Measurements from ENCODE around the gene DMWD.

Gene DMWD

DNA sequence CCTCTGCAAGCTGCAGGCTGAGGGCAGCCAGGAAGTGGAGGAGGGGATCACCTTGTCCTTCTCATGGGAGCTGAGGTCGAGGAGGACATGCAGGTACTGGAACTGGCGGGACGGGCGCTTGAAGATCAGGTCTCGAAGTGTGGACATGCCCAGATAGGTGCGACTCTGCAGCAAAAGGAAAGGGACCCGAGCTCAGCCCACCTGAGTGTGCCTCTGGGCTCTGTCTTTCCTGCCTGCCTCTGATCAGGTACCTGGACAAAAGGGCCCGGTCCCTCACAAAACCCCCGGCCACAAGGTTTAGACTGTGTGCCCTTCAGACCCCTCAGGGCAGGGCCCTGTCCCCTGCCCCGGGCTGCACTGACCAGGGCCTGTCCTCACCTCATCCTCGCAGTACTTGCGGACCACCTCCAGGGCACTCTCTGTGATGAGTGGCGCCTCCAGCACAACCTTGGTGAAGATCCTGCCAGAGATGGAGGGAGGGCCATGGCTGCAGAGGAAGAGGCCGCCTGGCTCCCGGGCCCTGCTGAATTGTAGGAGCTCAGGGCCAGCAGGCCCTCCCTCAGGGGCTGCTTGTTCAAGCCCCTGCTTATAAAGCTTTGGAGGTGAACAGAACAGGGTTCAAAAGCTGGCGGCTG is 34.9 kb upstream of the DMWD start:
- ATAC-seq = no peak
- TF ChIP-seq SNAI2 (CRISPR knock-in tag; IDR thresholded peaks at IDR 0.05) (no peak), ZFP3 (CRISPR knock-in tag; IDR thresholded peaks at IDR 0.05) (0 out of 2 replicates have a peak, but pooled peaks have one; percentile 26)

DNA sequence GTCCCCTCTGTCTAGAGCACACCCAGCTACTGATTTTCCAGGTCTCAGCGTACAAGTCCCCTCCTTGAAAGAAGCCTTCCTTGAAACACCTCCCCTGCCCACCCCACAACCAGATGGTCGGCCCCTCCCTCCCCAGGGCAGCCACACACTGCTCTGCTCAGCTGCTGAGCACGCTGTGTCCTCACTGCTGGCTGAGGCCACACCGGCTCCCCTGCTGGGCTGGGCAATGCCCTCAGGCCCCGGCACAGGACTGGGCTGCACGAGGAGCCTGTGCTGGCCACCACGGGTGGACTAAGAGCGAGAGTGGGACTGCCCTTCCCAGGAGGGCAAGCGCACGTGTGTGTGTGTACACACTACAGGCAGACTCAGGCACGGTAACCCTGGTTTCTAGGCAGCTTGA is 34.3 kb upstream of the DMWD start:
- no peak for TF ChIP-seq ARNTL (CRISPR knock-in tag; IDR thresholded peaks at IDR 0.05; ENCODE audit: borderline replicate concordance, low read depth)
- TF ChIP-seq TCF4 (CRISPR knock-in tag; IDR thresholded peaks at IDR 0.05; ENCODE audit: borderline replicate concordance) = no peak
- TF ChIP-seq, protein P1, sequence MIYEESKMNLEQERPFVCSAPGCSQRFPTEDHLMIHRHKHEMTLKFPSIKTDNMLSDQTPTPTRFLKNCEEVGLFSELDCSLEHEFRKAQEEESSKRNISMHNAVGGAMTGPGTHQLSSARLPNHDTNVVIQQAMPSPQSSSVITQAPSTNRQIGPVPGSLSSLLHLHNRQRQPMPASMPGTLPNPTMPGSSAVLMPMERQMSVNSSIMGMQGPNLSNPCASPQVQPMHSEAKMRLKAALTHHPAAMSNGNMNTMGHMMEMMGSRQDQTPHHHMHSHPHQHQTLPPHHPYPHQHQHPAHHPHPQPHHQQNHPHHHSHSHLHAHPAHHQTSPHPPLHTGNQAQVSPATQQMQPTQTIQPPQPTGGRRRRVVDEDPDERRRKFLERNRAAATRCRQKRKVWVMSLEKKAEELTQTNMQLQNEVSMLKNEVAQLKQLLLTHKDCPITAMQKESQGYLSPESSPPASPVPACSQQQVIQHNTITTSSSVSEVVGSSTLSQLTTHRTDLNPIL (CRISPR knock-in tag; IDR thresholded peaks at IDR 0.05; ENCODE audit: low read depth) = no peak
- TF ChIP-seq ZNF565 (CRISPR knock-in tag; conservative IDR thresholded peaks at IDR 0.05; ENCODE audit: low read depth) = no peak
- TF ChIP-seq, protein P2, sequence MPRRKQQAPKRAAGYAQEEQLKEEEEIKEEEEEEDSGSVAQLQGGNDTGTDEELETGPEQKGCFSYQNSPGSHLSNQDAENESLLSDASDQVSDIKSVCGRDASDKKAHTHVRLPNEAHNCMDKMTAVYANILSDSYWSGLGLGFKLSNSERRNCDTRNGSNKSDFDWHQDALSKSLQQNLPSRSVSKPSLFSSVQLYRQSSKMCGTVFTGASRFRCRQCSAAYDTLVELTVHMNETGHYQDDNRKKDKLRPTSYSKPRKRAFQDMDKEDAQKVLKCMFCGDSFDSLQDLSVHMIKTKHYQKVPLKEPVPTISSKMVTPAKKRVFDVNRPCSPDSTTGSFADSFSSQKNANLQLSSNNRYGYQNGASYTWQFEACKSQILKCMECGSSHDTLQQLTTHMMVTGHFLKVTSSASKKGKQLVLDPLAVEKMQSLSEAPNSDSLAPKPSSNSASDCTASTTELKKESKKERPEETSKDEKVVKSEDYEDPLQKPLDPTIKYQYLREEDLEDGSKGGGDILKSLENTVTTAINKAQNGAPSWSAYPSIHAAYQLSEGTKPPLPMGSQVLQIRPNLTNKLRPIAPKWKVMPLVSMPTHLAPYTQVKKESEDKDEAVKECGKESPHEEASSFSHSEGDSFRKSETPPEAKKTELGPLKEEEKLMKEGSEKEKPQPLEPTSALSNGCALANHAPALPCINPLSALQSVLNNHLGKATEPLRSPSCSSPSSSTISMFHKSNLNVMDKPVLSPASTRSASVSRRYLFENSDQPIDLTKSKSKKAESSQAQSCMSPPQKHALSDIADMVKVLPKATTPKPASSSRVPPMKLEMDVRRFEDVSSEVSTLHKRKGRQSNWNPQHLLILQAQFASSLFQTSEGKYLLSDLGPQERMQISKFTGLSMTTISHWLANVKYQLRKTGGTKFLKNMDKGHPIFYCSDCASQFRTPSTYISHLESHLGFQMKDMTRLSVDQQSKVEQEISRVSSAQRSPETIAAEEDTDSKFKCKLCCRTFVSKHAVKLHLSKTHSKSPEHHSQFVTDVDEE (CRISPR knock-in tag; IDR thresholded peaks at IDR 0.05) = no peak
- TF ChIP-seq PPARA (CRISPR knock-in tag; IDR thresholded peaks at IDR 0.05; ENCODE audit: borderline replicate concordance) = no peak
- no peak for TF ChIP-seq GLIS3 (CRISPR knock-in tag; IDR thresholded peaks at IDR 0.05)
- no peak for TF ChIP-seq ZFP30 (CRISPR knock-in tag; IDR thresholded peaks at IDR 0.05)
- peak; percentile 16; the same call in 1 of the 3 replicates for ATAC-seq

DNA sequence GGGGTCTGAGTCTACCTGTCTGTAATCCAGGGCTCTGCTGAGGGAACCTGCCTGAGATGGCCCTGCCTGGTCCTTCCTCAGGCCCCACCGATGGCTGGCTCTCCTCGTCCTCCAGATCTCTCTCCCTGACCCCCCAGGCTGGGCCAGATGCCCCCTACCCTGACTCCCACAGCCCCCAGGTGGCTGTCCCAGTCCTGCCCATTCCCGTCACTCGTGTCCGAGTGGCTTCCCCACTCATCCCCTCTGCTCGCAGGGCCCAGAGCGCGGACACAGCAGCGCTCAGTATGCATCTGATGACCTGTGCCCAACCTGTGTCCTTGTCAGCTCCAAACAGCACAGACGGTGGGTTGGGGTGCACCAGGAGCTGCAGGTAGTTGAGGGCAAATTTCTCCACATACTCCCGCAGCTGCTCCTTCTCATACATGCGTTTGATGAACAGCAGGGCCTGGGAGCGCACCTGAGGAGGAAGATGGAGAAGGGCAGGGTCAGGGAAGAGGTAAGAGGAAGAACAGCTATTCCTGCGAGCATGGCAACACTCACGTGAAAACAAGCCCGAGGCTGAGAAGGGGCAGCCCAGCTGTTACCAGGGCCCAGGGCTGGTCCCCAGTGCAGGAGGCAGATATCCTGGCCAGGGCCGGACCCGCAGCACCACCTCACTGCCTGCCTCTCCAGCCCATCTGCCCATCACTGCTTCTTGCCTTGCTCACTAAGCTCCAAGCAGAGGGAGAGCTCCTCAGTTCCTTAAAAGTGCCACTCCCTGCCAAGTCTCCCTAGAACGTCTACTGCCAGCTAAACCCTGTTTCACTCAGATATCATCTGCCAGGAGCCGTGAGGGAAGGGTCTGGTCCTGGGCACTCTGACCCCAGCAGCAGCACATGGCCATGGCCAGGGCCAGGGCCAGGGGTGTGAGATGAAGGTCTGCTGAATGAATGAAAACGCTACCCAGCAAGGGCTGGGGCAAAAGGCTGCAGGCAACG is 33.6 kb upstream of the DMWD start:
- TF ChIP-seq GLIS3 (CRISPR knock-in tag; IDR thresholded peaks at IDR 0.05) (no peak), ZNF8 (CRISPR knock-in tag; IDR thresholded peaks at IDR 0.05) (no peak), ESRRG (CRISPR knock-in tag; IDR thresholded peaks at IDR 0.05) (no peak), ISL1 (CRISPR knock-in tag; IDR thresholded peaks at IDR 0.05) (no peak), ZFP30 (CRISPR knock-in tag; IDR thresholded peaks at IDR 0.05) (no peak), ZC3H10 (CRISPR knock-in tag; IDR thresholded peaks at IDR 0.05) (no peak), ZNF70 (CRISPR knock-in tag; IDR thresholded peaks at IDR 0.05) (no peak)
- no peak for ATAC-seq

DNA sequence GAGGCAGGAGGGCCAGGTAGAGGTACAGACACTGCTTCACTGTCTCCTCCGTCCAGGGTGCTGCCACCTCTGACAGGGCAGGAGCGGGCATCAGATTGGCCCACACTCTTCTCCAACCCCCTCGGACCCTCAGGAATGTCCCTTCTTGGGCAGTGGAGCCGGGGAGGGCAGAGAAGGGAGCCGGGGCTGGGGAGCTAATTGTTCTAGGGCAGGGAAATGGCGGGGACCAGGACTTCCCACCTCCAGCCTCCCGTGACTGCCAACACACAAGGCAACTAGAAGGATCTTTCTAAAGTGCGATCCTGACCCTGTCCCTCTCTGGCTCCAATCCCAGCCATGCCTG is 32.6 kb upstream of the DMWD start:
- TF ChIP-seq OSR1 (CRISPR knock-in tag; IDR thresholded peaks at IDR 0.05) (no peak), CSDC2 (CRISPR knock-in tag; IDR thresholded peaks at IDR 0.05) (no peak), GLIS3 (CRISPR knock-in tag; IDR thresholded peaks at IDR 0.05) (no peak), ZNF8 (CRISPR knock-in tag; IDR thresholded peaks at IDR 0.05) (no peak), ZC3H10 (CRISPR knock-in tag; IDR thresholded peaks at IDR 0.05) (no peak), TOX (CRISPR knock-in tag; IDR thresholded peaks at IDR 0.05; ENCODE audit: borderline replicate concordance) (no peak), TCF4 (CRISPR knock-in tag; IDR thresholded peaks at IDR 0.05; ENCODE audit: borderline replicate concordance) (no peak), ZNF565 (CRISPR knock-in tag; conservative IDR thresholded peaks at IDR 0.05; ENCODE audit: low read depth) (no peak), ZFP3 (CRISPR knock-in tag; IDR thresholded peaks at IDR 0.05) (no peak), ZNF70 (CRISPR knock-in tag; IDR thresholded peaks at IDR 0.05) (no peak), ARNTL (CRISPR knock-in tag; IDR thresholded peaks at IDR 0.05; ENCODE audit: borderline replicate concordance, low read depth) (no peak), PPARA (CRISPR knock-in tag; IDR thresholded peaks at IDR 0.05; ENCODE audit: borderline replicate concordance) (no peak)
- TF ChIP-seq, protein P3, sequence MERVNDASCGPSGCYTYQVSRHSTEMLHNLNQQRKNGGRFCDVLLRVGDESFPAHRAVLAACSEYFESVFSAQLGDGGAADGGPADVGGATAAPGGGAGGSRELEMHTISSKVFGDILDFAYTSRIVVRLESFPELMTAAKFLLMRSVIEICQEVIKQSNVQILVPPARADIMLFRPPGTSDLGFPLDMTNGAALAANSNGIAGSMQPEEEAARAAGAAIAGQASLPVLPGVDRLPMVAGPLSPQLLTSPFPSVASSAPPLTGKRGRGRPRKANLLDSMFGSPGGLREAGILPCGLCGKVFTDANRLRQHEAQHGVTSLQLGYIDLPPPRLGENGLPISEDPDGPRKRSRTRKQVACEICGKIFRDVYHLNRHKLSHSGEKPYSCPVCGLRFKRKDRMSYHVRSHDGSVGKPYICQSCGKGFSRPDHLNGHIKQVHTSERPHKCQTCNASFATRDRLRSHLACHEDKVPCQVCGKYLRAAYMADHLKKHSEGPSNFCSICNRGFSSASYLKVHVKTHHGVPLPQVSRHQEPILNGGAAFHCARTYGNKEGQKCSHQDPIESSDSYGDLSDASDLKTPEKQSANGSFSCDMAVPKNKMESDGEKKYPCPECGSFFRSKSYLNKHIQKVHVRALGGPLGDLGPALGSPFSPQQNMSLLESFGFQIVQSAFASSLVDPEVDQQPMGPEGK (CRISPR knock-in tag; IDR thresholded peaks at IDR 0.05; ENCODE audit: borderline replicate concordance) = no peak
- TF ChIP-seq, protein P2 (CRISPR knock-in tag; IDR thresholded peaks at IDR 0.05) = no peak
- TF ChIP-seq, protein P4, sequence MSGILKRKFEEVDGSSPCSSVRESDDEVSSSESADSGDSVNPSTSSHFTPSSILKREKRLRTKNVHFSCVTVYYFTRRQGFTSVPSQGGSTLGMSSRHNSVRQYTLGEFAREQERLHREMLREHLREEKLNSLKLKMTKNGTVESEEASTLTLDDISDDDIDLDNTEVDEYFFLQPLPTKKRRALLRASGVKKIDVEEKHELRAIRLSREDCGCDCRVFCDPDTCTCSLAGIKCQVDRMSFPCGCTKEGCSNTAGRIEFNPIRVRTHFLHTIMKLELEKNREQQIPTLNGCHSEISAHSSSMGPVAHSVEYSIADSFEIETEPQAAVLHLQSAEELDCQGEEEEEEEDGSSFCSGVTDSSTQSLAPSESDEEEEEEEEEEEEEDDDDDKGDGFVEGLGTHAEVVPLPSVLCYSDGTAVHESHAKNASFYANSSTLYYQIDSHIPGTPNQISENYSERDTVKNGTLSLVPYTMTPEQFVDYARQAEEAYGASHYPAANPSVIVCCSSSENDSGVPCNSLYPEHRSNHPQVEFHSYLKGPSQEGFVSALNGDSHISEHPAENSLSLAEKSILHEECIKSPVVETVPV (CRISPR knock-in tag; IDR thresholded peaks at IDR 0.05) = no peak
- ATAC-seq = no peak

Measured in SK-N-SH treated with all-trans-retinoic acid at 6 μM for 48 hours (cell line).